GM21529 (cell line): ENCODE data around the gene ZFP30.

Source experiments
- ATAC-seq: cut with Tn5 transposase; IDR thresholded peaks from one replicate; pipeline ENCODE4 v1.9.1; 2021; ENCODE audit not compliant: unreplicated experiment

The ZFP30 gene

GRCh38 chr19:37564624-37565369, 90.5 kb downstream of the ZFP30 start:
- no peak for ATAC-seq
